Testis (tissue), 2 donors: ENCODE measurements around the gene CDKN2AIP.
"Not testable (repeated sequence)": the region's sequence is repeated elsewhere in the genome, so short reads cannot be mapped to it uniquely, and the experiment has no call there.

Experiments used
- CTCF ChIP-seq, 3 experiments: fragments of 450-650 bp in 2 of 3; fragments of 200-600 bp in 1 of 3; sonication (generic) in 1 of 3; IDR thresholded peaks; one replicate each; pipeline ENCODE4 v1.5.1; 2016 to 2019; ENCODE audit warnings: antibody characterized with exemption in 3 of 3, mild to moderate bottlenecking in 2 of 3, moderate library complexity in 1 of 3
- POLR2A ChIP-seq: fragments of 450-650 bp; IDR thresholded peaks from one replicate; pipeline ENCODE4 v1.6.1; 2017; ENCODE audit warnings: antibody characterized with exemption, mild to moderate bottlenecking, moderate library complexity

DNA sequence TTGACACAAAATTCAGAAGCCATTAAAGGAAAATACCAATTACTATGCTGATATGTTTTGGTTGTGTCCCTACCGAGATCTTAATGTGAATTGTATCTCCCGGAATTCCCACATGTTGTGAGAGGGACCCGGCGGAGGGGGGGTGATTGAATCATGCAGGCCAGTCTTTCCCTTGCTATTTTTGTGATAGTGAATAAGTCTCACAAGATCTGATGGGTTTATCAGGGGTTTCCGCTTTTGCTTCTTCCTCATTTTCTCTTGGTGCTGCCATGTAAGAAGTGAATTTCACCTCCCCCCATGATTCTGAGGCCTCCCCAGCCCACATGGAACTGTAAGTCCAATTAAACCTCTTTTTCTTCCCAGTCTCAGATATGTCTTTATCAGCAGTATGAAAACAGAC lies 21.4 kb downstream of the CDKN2AIP start:
- TF ChIP-seq CTCF (IDR thresholded peaks at IDR 0.05); POLR2A: not testable (repeated sequence)
